ENCODE data around the gene BRPF1.

Gene BRPF1

DNA sequence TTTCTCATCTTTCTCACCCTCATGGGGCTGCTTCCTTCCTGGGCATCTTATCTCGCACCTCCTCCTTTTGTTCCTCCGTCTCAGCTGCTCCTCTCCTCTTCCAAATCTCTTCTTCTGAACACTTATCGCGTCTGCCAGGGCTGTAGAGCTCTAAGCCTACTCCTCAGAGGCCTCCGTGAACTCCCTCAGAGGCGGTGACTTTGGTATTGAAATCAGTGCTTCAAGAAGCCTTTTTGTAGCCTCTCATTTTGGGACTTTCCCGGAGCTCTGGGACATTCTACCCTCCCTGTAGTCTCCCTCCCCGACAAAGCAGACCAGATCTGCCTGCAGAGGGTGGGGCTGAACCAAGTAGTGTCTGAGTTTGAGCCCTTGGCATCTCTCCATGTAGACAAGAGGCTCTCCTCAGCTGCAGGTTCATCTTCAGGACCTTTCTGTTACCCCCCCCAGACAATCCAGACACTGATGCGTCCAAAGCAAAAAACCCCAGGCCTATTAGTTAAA lies 45.4 kb upstream of the BRPF1 start:
- Histone ChIP-seq H3K4me2 (ENCODE audit: low read length) (no peak overlapping the region), H3K14ac (ENCODE audit: low read length) (no peak overlapping the region), H4K8ac (ENCODE audit: low read depth, low read length) (no peak overlapping the region), H3K79me1 (ENCODE audit: low read length) (no peaks in the 10 kb centered on the region), H3K79me2 (ENCODE audit: control insufficient read depth, insufficient read depth, low read length, poor library complexity) (no peaks in the 10 kb centered on the region), H3K23ac (ENCODE audit: low read length) (no peak overlapping the region), H3K27ac (ENCODE audit: low read depth, low read length) (no peak overlapping the region), H2BK120ac (ENCODE audit: insufficient read depth, low read length, poor library complexity) (no peak overlapping the region), H3K18ac (ENCODE audit: low read length) (no peak overlapping the region), H2BK5ac (ENCODE audit: low read depth, low read length, poor library complexity) (no peak overlapping the region), H3K4ac (ENCODE audit: low read depth, low read length) (no peak overlapping the region), H3K27me3 (ENCODE audit: insufficient read depth, low read length) (no peaks in the 10 kb centered on the region), H3K9ac (ENCODE audit: low read length) (no peak overlapping the region), H2BK12ac (ENCODE audit: low read length) (no peak overlapping the region), H4K91ac (ENCODE audit: low read depth, low read length) (no peak overlapping the region), H4K12ac (ENCODE audit: low read depth, low read length) (no peak overlapping the region), H2AK5ac (ENCODE audit: low read length) (no peak overlapping the region), H2AFZ (ENCODE audit: insufficient read depth, low read length, poor library complexity) (no peak overlapping the region), H3K4me3 (ENCODE audit: low read depth, low read length) (no peak overlapping the region), H3K36me3 (ENCODE audit: control insufficient read depth in 1 of 2, insufficient read depth in 2 of 2, low read length in 2 of 2) (peaks cover 74 to 85% of the 10 kb centered on the region in 2 experiments), H3K9me3 (ENCODE audit: insufficient read depth, low read depth, low read length) (no peaks in the 10 kb centered on the region), H3K4me1 (ENCODE audit: control insufficient read depth in 1 of 2, insufficient read depth in 2 of 2, low read length in 2 of 2) (no peaks in the 10 kb centered on the region)
- WGBS (ENCODE audit: extremely low coverage, insufficient coverage, insufficient read length): no CpG with 5 or more reads among the region's 9 CpGs
- DNase-seq: no peak

DNA sequence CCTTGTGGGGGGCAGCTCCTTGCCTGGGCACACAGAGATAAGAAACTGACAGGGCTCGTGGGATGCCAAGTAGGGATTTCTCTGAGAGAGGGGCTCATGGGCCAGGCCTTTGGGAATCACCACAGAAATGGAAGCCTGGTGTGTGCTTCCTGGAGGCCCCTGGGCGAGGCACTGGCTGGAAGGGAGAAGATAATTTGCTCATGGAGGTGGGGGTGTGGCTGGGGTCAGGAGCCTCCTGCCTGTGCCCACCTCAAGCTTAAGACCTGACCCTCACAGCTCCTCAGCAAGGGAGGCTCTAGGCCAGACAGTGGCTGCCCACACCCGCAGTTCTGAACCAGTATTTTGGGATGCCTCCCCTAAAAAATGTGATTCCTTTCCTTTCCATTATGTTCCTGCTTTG lies 44.8 kb upstream of the BRPF1 start:
- Histone ChIP-seq H3K79me2 (ENCODE audit: control insufficient read depth, insufficient read depth, low read length, poor library complexity) (no peaks in the 10 kb centered on the region), H3K4ac (ENCODE audit: low read depth, low read length) (no peak overlapping the region), H3K9ac (ENCODE audit: low read length) (no peak overlapping the region), H3K18ac (ENCODE audit: low read length) (no peak overlapping the region), H2BK5ac (ENCODE audit: low read depth, low read length, poor library complexity) (no peak overlapping the region), H2BK12ac (ENCODE audit: low read length) (no peak overlapping the region), H3K4me3 (ENCODE audit: low read depth, low read length) (no peak overlapping the region), H3K9me3 (ENCODE audit: insufficient read depth, low read depth, low read length) (no peaks in the 10 kb centered on the region), H3K4me1 (ENCODE audit: control insufficient read depth in 1 of 2, insufficient read depth in 2 of 2, low read length in 2 of 2) (no peaks in the 10 kb centered on the region), H4K91ac (ENCODE audit: low read depth, low read length) (no peak overlapping the region), H3K23ac (ENCODE audit: low read length) (no peak overlapping the region), H3K4me2 (ENCODE audit: low read length) (no peak overlapping the region), H2BK120ac (ENCODE audit: insufficient read depth, low read length, poor library complexity) (no peak overlapping the region), H4K12ac (ENCODE audit: low read depth, low read length) (no peak overlapping the region), H3K36me3 (ENCODE audit: control insufficient read depth in 1 of 2, insufficient read depth in 2 of 2, low read length in 2 of 2) (peaks cover 78 to 88% of the 10 kb centered on the region in 2 experiments), H4K8ac (ENCODE audit: low read depth, low read length) (no peak overlapping the region), H3K27me3 (ENCODE audit: insufficient read depth, low read length) (no peaks in the 10 kb centered on the region), H3K14ac (ENCODE audit: low read length) (no peak overlapping the region), H2AK5ac (ENCODE audit: low read length) (no peak overlapping the region), H3K79me1 (ENCODE audit: low read length) (no peaks in the 10 kb centered on the region), H3K27ac (ENCODE audit: low read depth, low read length) (no peak overlapping the region), H2AFZ (ENCODE audit: insufficient read depth, low read length, poor library complexity) (no peak overlapping the region)
- DNase-seq: no peak
- WGBS (ENCODE audit: extremely low coverage, insufficient coverage, insufficient read length): no CpG with 5 or more reads among the region's 3 CpGs

DNA sequence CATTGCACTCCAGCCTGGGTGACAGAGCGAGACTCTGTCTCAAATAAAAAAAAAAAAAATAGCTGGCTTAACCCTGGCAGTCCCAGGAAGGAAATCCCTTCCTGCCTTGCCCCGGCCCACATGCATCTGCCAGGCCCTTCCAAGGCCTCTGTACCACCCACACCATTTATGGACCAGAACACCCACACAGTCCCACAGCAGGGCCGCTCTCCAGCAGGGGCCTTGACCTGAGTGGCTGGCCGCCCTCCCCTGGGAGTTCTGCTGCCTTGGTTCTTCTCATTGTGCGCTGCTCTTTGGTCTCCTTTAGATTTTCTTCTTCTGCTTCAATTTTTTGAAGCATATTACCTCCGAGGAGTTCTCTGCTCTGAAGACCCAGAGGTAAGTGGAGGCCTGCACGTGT lies 44.0 kb upstream of the BRPF1 start:
- Histone ChIP-seq H3K9ac (ENCODE audit: low read length) (no peak overlapping the region), H3K36me3 (ENCODE audit: control insufficient read depth in 1 of 2, insufficient read depth in 2 of 2, low read length in 2 of 2) (peaks cover 76 to 90% of the 10 kb centered on the region in 2 experiments), H3K4me2 (ENCODE audit: low read length) (no peak overlapping the region), H2BK5ac (ENCODE audit: low read depth, low read length, poor library complexity) (no peak overlapping the region), H3K4me1 (ENCODE audit: control insufficient read depth in 1 of 2, insufficient read depth in 2 of 2, low read length in 2 of 2) (no peaks in the 10 kb centered on the region), H3K23ac (ENCODE audit: low read length) (no peak overlapping the region), H3K27ac (ENCODE audit: low read depth, low read length) (no peak overlapping the region), H4K91ac (ENCODE audit: low read depth, low read length) (no peak overlapping the region), H3K79me2 (ENCODE audit: control insufficient read depth, insufficient read depth, low read length, poor library complexity) (no peaks in the 10 kb centered on the region), H3K79me1 (ENCODE audit: low read length) (no peaks in the 10 kb centered on the region), H3K4me3 (ENCODE audit: low read depth, low read length) (no peak overlapping the region), H3K18ac (ENCODE audit: low read length) (no peak overlapping the region), H2AFZ (ENCODE audit: insufficient read depth, low read length, poor library complexity) (no peak overlapping the region), H3K27me3 (ENCODE audit: insufficient read depth, low read length) (no peaks in the 10 kb centered on the region), H2AK5ac (ENCODE audit: low read length) (no peak overlapping the region), H3K14ac (ENCODE audit: low read length) (no peak overlapping the region), H4K12ac (ENCODE audit: low read depth, low read length) (no peak overlapping the region), H2BK12ac (ENCODE audit: low read length) (no peak overlapping the region), H3K4ac (ENCODE audit: low read depth, low read length) (no peak overlapping the region), H2BK120ac (ENCODE audit: insufficient read depth, low read length, poor library complexity) (no peak overlapping the region), H3K9me3 (ENCODE audit: insufficient read depth, low read depth, low read length) (no peaks in the 10 kb centered on the region), H4K8ac (ENCODE audit: low read depth, low read length) (no peak overlapping the region)
- DNase-seq: no peak
- WGBS (ENCODE audit: extremely low coverage, insufficient coverage, insufficient read length): no CpG with 5 or more reads among the region's 7 CpGs

DNA sequence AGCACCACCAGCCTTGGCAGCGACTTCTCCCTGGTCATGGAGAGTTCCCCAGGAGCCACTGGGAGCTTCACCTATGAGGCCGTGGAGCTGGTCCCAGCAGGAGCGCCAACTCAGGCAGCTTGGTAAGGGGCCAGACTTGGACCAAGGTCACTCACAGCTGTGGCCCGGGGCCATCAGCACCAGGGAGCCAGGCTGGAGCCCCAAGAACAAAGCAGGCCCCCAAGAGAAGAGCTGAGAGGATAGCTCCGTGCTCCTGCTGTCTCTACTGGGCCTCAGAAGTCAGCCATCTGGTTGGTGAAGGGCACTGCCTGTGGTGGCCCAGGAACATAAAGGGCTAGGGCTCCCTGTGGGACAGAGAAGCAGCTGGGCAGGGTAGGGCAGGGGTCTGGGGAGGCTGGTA lies 42.6 kb upstream of the BRPF1 start:
- H4K12ac ChIP-seq (ENCODE audit: low read depth, low read length): no peak overlapping the region
- H2BK12ac ChIP-seq (ENCODE audit: low read length): no peak overlapping the region
- DNase-seq: no peak
- no peak overlapping the region for H2BK120ac ChIP-seq (ENCODE audit: insufficient read depth, low read length, poor library complexity)
- no peaks in the 10 kb centered on the region for H3K4me1 ChIP-seq (ENCODE audit: control insufficient read depth in 1 of 2, insufficient read depth in 2 of 2, low read length in 2 of 2)
- H2AFZ ChIP-seq (ENCODE audit: insufficient read depth, low read length, poor library complexity): no peak overlapping the region
- no peaks in the 10 kb centered on the region for H3K9me3 ChIP-seq (ENCODE audit: insufficient read depth, low read depth, low read length)
- no peak overlapping the region for H3K18ac ChIP-seq (ENCODE audit: low read length)
- H3K14ac ChIP-seq (ENCODE audit: low read length): no peak overlapping the region
- no peak overlapping the region for H3K27ac ChIP-seq (ENCODE audit: low read depth, low read length)
- H3K9ac ChIP-seq (ENCODE audit: low read length): no peak overlapping the region
- H3K27me3 ChIP-seq (ENCODE audit: insufficient read depth, low read length): no peaks in the 10 kb centered on the region
- no peak overlapping the region for H4K91ac ChIP-seq (ENCODE audit: low read depth, low read length)
- H2BK5ac ChIP-seq (ENCODE audit: low read depth, low read length, poor library complexity): no peak overlapping the region
- no peak overlapping the region for H3K23ac ChIP-seq (ENCODE audit: low read length)
- H3K4me2 ChIP-seq (ENCODE audit: low read length): no peak overlapping the region
- H3K4ac ChIP-seq (ENCODE audit: low read depth, low read length): no peak overlapping the region
- no peak overlapping the region for H4K8ac ChIP-seq (ENCODE audit: low read depth, low read length)
- no peak overlapping the region for H2AK5ac ChIP-seq (ENCODE audit: low read length)
- no CpG with 5 or more reads among the region's 5 CpGs for WGBS (ENCODE audit: extremely low coverage, insufficient coverage, insufficient read length)
- no peak overlapping the region for H3K4me3 ChIP-seq (ENCODE audit: low read depth, low read length)
- no peaks in the 10 kb centered on the region for H3K79me1 ChIP-seq (ENCODE audit: low read length)
- H3K36me3 ChIP-seq (ENCODE audit: control insufficient read depth in 1 of 2, insufficient read depth in 2 of 2, low read length in 2 of 2): peaks cover 68 to 88% of the 10 kb centered on the region in 2 experiments
- H3K79me2 ChIP-seq (ENCODE audit: control insufficient read depth, insufficient read depth, low read length, poor library complexity): no peaks in the 10 kb centered on the region

All from trophoblast cell (in vitro differentiated cells and primary cell).